WTC11 (cell line): ENCODE results near the gene KIAA1958. TPM values are rescaled to one million over a fixed set of nuclear protein-coding genes. Genes with fewer than 3 reads are reported as not detected.
A peak's percentile ranks its signal among the peaks of the same experiment; 100 is the strongest.

Experiments
- ATAC-seq: fragments of 200-7000 bp; cut with Tn5 transposase; 2 replicates; pipeline ENCODE4 v1.10.0; 2021; ENCODE audit warnings: mild to moderate bottlenecking, moderate library complexity
- CTCF ChIA-PET: fragments of 300-600 bp; sonication (Branson Sonifier 250); formaldehyde crosslinking; loops from one replicate; lab custom pipeline; 2021; ENCODE audit warnings: antibody characterized with exemption; lab: Charles Lee
- POLR2A ChIA-PET: fragments of 350-600 bp; sonication (Branson Sonifier 250); formaldehyde crosslinking; loops from one replicate; lab custom pipeline; 2021; ENCODE audit warnings: antibody characterized with exemption; lab: Charles Lee
- DNase-seq: peaks from one replicate; pipeline ENCODE4 v3.0.0; 2021; ENCODE audit warnings: low spot score
- H3K27ac Mint-ChIP-seq: 2 replicates; pipeline ENCODE4 v1.8.0; 2021; ENCODE audit warnings: mixed read lengths
- H3K27me3 Mint-ChIP-seq: 2 replicates; pipeline ENCODE4 v1.8.0; 2021; ENCODE audit warnings: low read depth, mild to moderate bottlenecking, moderate library complexity, mixed read lengths
- H3K36me3 Mint-ChIP-seq: 2 replicates; pipeline ENCODE4 v1.8.0; 2021; ENCODE audit warnings: mixed read lengths
- H3K4me1 Mint-ChIP-seq: 2 replicates; pipeline ENCODE4 v1.8.0; 2022; ENCODE audit warnings: mixed read lengths
- H3K4me3 Mint-ChIP-seq: 2 replicates; pipeline ENCODE4 v1.8.0; 2021; ENCODE audit warnings: mild to moderate bottlenecking, moderate library complexity, mixed read lengths
- H3K9me3 Mint-ChIP-seq: 2 replicates; pipeline ENCODE4 v1.8.0; 2021; ENCODE audit warnings: mixed read lengths
- ESRRA ChIP-seq: sonication (generic); formaldehyde crosslinking; IDR thresholded peaks from 2 replicates; pipeline ENCODE4 v1.8.1; 2022; ENCODE audit warnings: mild to moderate bottlenecking, missing genetic modification reagents, borderline replicate concordance
- FOXJ3 ChIP-seq: sonication (generic); formaldehyde crosslinking; IDR thresholded peaks from 2 replicates; pipeline ENCODE4 v1.9.0; 2021; ENCODE audit warnings: missing genetic modification reagents, mild to moderate bottlenecking, borderline replicate concordance
- FOXK1 ChIP-seq: sonication (generic); formaldehyde crosslinking; IDR thresholded peaks from 2 replicates; pipeline ENCODE4 v1.8.0; 2022; ENCODE audit warnings: mild to moderate bottlenecking, moderate library complexity, missing genetic modification reagents
- JAZF1 ChIP-seq: fragments of 250-450 bp; sonication (Bioruptor Pico); IDR thresholded peaks from 2 replicates; pipeline ENCODE4 v1.9.0; 2021; ENCODE audit warnings: moderate library complexity, mild to moderate bottlenecking, inconsistent platforms
- MYBL2 ChIP-seq: sonication (generic); formaldehyde crosslinking; IDR thresholded peaks from 2 replicates; pipeline ENCODE4 v1.8.1; 2023; ENCODE audit warnings: mild to moderate bottlenecking, moderate library complexity, missing genetic modification reagents
- NR2C2 ChIP-seq: sonication (generic); formaldehyde crosslinking; IDR thresholded peaks from 2 replicates; pipeline ENCODE4 v1.8.0; 2022; ENCODE audit warnings: mild to moderate bottlenecking, missing genetic modification reagents
- RORB ChIP-seq: fragments of 250-450 bp; sonication (Bioruptor Pico); IDR thresholded peaks from 2 replicates; pipeline ENCODE4 v1.9.0; 2021; ENCODE audit warnings: mild to moderate bottlenecking
- SMAD4 ChIP-seq: sonication (generic); formaldehyde crosslinking; IDR thresholded peaks from 2 replicates; pipeline ENCODE4 v1.8.0; 2022; ENCODE audit warnings: mild to moderate bottlenecking, missing genetic modification reagents
- TEAD4 ChIP-seq: sonication (generic); formaldehyde crosslinking; IDR thresholded peaks from 2 replicates; pipeline ENCODE4 v1.8.0; 2022; ENCODE audit warnings: mild to moderate bottlenecking, missing genetic modification reagents
- ZBTB21 ChIP-seq: sonication (generic); formaldehyde crosslinking; IDR thresholded peaks from 2 replicates; pipeline ENCODE4 v1.8.1; 2023; ENCODE audit warnings: mild to moderate bottlenecking, missing genetic modification reagents, borderline replicate concordance
- ZNF138 ChIP-seq: sonication (generic); formaldehyde crosslinking; conservative IDR thresholded peaks from 2 replicates; pipeline ENCODE4 v1.8.1; 2022; ENCODE audit warnings: mild to moderate bottlenecking, moderate library complexity, missing genetic modification reagents
- ZNF232 ChIP-seq: sonication (generic); formaldehyde crosslinking; IDR thresholded peaks from 2 replicates; pipeline ENCODE4 v1.8.0; 2022; ENCODE audit warnings: mild to moderate bottlenecking, missing genetic modification reagents
- ZNF263 ChIP-seq: sonication (generic); formaldehyde crosslinking; IDR thresholded peaks from 2 replicates; pipeline ENCODE4 v1.8.1; 2022; ENCODE audit warnings: low read depth, mild to moderate bottlenecking, moderate library complexity, missing genetic modification reagents
- ZNF396 ChIP-seq: fragments of 250-450 bp; sonication (Bioruptor Pico); IDR thresholded peaks from 2 replicates; pipeline ENCODE4 v1.8.0; 2021; ENCODE audit warnings: mild to moderate bottlenecking, moderate library complexity, borderline replicate concordance
- ZNF416 ChIP-seq: fragments of 250-450 bp; sonication (Bioruptor Pico); IDR thresholded peaks from 2 replicates; pipeline ENCODE4 v1.9.0; 2021; ENCODE audit warnings: mild to moderate bottlenecking, inconsistent platforms
- total RNA-seq: library from RNA; stranded (reverse); gene quantifications from 3 replicates; pipeline ENCODE4 v1.2.3, GENCODE V29; 2021
- TF ChIP-seq, protein P1 (sequence below): sonication (generic); formaldehyde crosslinking; IDR thresholded peaks from 2 replicates; pipeline ENCODE4 v1.8.1; 2022; ENCODE audit warnings: low read depth, missing genetic modification reagents, borderline replicate concordance
- TF ChIP-seq, protein P2 (sequence below): fragments of 250-450 bp; sonication (Bioruptor Pico); IDR thresholded peaks from 2 replicates; pipeline ENCODE4 v2.1.2; 2022; ENCODE audit warnings: mild to moderate bottlenecking, moderate library complexity
- TF ChIP-seq, protein P3 (sequence below): sonication (generic); formaldehyde crosslinking; IDR thresholded peaks from 2 replicates; pipeline ENCODE4 v1.8.0; 2022; ENCODE audit warnings: mild to moderate bottlenecking, missing genetic modification reagents
- TF ChIP-seq, protein P4 (sequence below): fragments of 250-450 bp; sonication (Bioruptor Pico); conservative IDR thresholded peaks from 2 replicates; pipeline ENCODE4 v1.9.0; 2021; ENCODE audit warnings: mild to moderate bottlenecking
- TF ChIP-seq, protein P5 (sequence below): sonication (generic); formaldehyde crosslinking; conservative IDR thresholded peaks from 2 replicates; pipeline ENCODE4 v1.8.1; 2022; ENCODE audit warnings: mild to moderate bottlenecking, missing genetic modification reagents
- TF ChIP-seq, protein P6 (sequence below): sonication (generic); formaldehyde crosslinking; IDR thresholded peaks from 2 replicates; pipeline ENCODE4 v1.8.1; 2022; ENCODE audit warnings: mild to moderate bottlenecking, moderate library complexity, missing genetic modification reagents
- TF ChIP-seq, protein P7 (sequence below): fragments of 200-600 bp; IDR thresholded peaks from 2 replicates; pipeline ENCODE4 v1.8.0; 2022; ENCODE audit warnings: antibody characterized with exemption

KIAA1958 gene
- total RNA-seq, 1 experiment from 2014 or later: 41.0 TPM

DNA sequence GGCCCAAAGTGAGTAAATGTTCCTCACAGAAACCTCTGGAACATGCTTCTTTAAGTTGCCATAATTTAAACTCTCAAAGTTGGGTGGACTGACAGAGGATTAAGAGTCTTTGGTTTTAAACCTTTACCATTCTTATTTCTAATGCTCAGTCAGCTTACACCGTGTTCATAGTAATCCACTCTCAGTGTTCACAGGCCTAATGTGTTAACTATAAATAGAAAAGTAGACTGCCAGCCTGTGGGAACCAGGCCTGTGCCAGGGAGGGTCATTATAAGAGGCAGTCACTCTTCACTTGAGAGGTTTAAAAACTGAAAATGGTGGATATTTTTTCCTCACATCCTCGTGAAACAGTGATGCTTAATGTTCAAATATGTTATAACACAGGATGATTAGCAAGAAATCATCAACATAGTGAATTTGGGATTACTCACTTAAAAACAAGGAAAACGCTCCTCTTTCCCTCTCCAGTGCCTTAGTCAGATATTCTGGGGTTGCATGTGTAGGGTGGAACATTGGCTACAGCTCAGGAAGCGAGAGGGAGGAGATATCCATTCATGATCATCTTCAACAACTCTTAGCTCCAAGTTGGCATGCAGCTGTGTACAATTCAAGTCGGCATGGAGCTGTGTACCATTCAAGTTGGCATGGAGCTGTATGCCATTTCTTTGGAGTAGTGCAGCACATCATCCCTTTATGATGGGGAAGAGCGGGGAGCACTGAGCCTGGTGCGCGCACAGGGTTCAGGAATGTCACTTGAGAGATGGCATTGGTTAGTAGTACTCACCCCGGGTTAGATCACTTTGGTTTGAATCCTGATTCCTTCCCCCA is 65.8 kb downstream of the KIAA1958 start:
- Mint-ChIP-seq H3K27me3 (no peaks in the 10 kb centered on the region), H3K27ac (peak overlapping the region; percentile 52), H3K4me3 (no peak overlapping the region), H3K4me1 (peaks cover 79% of the 10 kb centered on the region), H3K36me3 (peaks cover 5% of the 10 kb centered on the region), H3K9me3 (no peaks in the 10 kb centered on the region)
- ChIA-PET CTCF (no interaction called here), POLR2A (interaction anchor here (0.7 kb wide), 1 partner anchor 65 kb away, joined by 3 read pairs; no protein-coding TSS in a partner anchor)
- ATAC-seq: no peak
- no peak for DNase-seq
- TF ChIP-seq JAZF1 (CRISPR knock-in tag) (no peak), ZNF138 (CRISPR knock-in tag) (no peak), SMAD4 (CRISPR knock-in tag) (no peak), FOXK1 (CRISPR knock-in tag) (no peak), ZNF232 (CRISPR knock-in tag) (no peak), ESRRA (CRISPR knock-in tag) (no peak), ZNF416 (no peak), ZNF263 (CRISPR knock-in tag) (no peak)
- TF ChIP-seq, protein P1, sequence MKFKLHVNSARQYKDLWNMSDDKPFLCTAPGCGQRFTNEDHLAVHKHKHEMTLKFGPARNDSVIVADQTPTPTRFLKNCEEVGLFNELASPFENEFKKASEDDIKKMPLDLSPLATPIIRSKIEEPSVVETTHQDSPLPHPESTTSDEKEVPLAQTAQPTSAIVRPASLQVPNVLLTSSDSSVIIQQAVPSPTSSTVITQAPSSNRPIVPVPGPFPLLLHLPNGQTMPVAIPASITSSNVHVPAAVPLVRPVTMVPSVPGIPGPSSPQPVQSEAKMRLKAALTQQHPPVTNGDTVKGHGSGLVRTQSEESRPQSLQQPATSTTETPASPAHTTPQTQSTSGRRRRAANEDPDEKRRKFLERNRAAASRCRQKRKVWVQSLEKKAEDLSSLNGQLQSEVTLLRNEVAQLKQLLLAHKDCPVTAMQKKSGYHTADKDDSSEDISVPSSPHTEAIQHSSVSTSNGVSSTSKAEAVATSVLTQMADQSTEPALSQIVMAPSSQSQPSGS (CRISPR knock-in tag): no peak
- TF ChIP-seq, protein P2, sequence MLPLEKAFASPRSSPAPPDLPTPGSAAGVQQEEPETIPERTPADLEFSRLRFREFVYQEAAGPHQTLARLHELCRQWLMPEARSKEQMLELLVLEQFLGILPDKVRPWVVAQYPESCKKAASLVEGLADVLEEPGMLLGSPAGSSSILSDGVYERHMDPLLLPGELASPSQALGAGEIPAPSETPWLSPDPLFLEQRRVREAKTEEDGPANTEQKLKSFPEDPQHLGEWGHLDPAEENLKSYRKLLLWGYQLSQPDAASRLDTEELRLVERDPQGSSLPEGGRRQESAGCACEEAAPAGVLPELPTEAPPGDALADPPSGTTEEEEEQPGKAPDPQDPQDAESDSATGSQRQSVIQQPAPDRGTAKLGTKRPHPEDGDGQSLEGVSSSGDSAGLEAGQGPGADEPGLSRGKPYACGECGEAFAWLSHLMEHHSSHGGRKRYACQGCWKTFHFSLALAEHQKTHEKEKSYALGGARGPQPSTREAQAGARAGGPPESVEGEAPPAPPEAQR (CRISPR knock-in tag): no peak
- TF ChIP-seq, protein P3, sequence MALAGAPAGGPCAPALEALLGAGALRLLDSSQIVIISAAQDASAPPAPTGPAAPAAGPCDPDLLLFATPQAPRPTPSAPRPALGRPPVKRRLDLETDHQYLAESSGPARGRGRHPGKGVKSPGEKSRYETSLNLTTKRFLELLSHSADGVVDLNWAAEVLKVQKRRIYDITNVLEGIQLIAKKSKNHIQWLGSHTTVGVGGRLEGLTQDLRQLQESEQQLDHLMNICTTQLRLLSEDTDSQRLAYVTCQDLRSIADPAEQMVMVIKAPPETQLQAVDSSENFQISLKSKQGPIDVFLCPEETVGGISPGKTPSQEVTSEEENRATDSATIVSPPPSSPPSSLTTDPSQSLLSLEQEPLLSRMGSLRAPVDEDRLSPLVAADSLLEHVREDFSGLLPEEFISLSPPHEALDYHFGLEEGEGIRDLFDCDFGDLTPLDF: no peak

DNA sequence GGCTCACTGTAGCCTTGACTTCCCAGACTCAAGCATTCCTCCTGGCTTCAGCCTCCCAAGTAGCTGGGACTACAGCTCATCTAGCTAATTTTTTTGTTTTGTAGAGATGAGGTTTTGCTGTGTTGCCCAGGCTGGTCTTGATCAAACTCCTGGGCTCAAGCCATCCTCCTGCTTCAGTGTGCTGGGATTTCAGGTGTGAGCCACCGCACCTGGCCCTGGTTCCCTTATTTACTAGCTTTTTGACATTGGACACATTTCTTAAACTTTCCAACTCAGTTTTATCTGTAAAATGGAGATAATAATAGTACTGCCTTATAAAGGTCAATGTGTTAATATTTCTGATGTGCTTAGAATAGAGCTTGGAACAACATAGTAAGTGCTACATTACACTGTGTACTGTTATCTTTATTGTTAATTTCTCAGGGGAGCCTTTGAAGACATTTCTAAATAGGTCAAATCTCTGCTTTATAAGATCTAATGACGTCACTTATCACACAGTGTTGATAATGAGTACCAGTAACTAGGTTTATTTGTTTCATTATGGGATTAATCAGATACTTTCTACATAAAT is 66.7 kb downstream of the KIAA1958 start:
- ChIA-PET CTCF (no interaction called here), POLR2A (no interaction called here)
- Mint-ChIP-seq H3K4me1 (peaks cover 71% of the 10 kb centered on the region), H3K36me3 (peaks cover 5% of the 10 kb centered on the region), H3K27ac (no peak overlapping the region), H3K4me3 (no peak overlapping the region), H3K27me3 (no peaks in the 10 kb centered on the region), H3K9me3 (no peaks in the 10 kb centered on the region)
- DNase-seq (no peak), ATAC-seq (no peak)
- TF ChIP-seq RORB (CRISPR knock-in tag) (no peak), NR2C2 (CRISPR knock-in tag) (no peak), ZBTB21 (no peak)
- TF ChIP-seq, protein P4, sequence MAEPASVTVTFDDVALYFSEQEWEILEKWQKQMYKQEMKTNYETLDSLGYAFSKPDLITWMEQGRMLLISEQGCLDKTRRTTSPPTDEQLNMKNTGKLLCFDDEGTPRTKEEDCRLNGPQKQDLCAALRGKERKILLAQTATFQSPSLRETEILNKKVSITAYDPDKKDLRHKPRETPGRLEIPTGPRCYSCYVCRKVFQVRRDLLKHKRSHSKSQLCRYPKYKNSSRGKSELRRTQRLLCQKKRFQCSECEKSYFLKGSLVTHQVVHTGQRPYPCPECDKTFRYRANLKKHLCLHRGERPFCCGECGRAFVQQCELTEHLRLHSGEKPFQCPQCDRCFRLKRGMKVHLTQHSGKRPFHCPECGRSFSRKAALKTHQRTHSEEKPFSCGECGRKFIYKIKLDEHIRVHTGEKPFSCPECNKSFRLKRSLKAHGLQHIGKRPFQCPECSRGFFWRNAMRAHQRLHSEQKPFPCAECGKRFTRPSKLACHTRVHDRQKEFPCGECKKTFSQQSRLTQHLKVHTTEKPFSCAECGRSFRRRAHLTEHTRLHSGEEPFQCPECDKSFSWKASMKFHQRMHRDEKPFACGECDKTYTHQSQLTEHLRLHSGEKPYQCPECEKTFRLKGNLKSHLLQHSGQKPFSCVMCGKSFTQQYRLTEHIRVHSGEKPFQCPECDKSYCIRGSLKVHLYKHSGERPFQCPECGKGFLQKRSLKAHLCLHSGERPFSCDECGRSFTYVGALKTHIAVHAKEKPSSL (CRISPR knock-in tag): no peak

DNA sequence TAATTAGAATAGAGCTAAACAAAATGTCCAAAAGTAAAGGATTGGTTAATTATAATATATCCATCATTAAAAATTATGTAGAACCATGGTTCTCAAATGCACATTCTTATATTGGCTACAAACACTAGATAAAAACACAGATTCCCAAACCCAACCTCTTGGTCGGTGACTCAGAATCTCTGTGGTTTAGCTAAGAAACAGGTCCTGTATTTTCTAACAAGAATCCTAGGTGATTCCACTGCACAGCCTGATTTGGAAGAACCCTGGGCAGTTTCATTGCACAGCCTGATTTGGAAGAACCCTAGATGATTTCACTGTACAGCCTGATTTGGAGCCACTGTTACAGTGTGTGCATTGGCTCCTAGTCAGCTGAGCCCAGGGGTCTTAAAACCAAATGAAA is 67.9 kb downstream of the KIAA1958 start:
- peaks cover 70% of the 10 kb centered on the region for H3K4me1 Mint-ChIP-seq
- DNase-seq (no peak), ATAC-seq (no peak)
- H3K36me3 Mint-ChIP-seq: peaks cover 5% of the 10 kb centered on the region
- no peaks in the 10 kb centered on the region for H3K9me3 Mint-ChIP-seq
- ChIA-PET POLR2A (no interaction called here), CTCF (no interaction called here)
- H3K4me3 Mint-ChIP-seq: no peak overlapping the region
- no peak overlapping the region for H3K27ac Mint-ChIP-seq
- no peaks in the 10 kb centered on the region for H3K27me3 Mint-ChIP-seq
- TF ChIP-seq MYBL2 (CRISPR knock-in tag) (no peak), NR2C2 (CRISPR knock-in tag) (no peak), TEAD4 (CRISPR knock-in tag) (no peak), ZNF396 (no peak), FOXJ3 (CRISPR knock-in tag) (no peak), JAZF1 (CRISPR knock-in tag) (no peak)
- TF ChIP-seq, protein P5, sequence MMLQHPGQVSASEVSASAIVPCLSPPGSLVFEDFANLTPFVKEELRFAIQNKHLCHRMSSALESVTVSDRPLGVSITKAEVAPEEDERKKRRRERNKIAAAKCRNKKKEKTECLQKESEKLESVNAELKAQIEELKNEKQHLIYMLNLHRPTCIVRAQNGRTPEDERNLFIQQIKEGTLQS (CRISPR knock-in tag): no peak
- TF ChIP-seq, protein P6, sequence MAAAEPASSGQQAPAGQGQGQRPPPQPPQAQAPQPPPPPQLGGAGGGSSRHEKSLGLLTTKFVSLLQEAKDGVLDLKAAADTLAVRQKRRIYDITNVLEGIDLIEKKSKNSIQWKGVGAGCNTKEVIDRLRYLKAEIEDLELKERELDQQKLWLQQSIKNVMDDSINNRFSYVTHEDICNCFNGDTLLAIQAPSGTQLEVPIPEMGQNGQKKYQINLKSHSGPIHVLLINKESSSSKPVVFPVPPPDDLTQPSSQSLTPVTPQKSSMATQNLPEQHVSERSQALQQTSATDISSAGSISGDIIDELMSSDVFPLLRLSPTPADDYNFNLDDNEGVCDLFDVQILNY (CRISPR knock-in tag): no peak
- TF ChIP-seq, protein P7, sequence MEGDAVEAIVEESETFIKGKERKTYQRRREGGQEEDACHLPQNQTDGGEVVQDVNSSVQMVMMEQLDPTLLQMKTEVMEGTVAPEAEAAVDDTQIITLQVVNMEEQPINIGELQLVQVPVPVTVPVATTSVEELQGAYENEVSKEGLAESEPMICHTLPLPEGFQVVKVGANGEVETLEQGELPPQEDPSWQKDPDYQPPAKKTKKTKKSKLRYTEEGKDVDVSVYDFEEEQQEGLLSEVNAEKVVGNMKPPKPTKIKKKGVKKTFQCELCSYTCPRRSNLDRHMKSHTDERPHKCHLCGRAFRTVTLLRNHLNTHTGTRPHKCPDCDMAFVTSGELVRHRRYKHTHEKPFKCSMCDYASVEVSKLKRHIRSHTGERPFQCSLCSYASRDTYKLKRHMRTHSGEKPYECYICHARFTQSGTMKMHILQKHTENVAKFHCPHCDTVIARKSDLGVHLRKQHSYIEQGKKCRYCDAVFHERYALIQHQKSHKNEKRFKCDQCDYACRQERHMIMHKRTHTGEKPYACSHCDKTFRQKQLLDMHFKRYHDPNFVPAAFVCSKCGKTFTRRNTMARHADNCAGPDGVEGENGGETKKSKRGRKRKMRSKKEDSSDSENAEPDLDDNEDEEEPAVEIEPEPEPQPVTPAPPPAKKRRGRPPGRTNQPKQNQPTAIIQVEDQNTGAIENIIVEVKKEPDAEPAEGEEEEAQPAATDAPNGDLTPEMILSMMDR: no peak
